Measurements from ENCODE around the gene CCL28. TPM values are rescaled to one million over a fixed set of nuclear protein-coding genes. Genes with fewer than 3 reads are reported as not detected.
"Not testable (repeated sequence)": the region's sequence is repeated elsewhere in the genome, so short reads cannot be mapped to it uniquely, and the experiment has no call there.

CCL28 gene, protein sequence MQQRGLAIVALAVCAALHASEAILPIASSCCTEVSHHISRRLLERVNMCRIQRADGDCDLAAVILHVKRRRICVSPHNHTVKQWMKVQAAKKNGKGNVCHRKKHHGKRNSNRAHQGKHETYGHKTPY
- total RNA-seq = 8.9 TPM

DNA sequence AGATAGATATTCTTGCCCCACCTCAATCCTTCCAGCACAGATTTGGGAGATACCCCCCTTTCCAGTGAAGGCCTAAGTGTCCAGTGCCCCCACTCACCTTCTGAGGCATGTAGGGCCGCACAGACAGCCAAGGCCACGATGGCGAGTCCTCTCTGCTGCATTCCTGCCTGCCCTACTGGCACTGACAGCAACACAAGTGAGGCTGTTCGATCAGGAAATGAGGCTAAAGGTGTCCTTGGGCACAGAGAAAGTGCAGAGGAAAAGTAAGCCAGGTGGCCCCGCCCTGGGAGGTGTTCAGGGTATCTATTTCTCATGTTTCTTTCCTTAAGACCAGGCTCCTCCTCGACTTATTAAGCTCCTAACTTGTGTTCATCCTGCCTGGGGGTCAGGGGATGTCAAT lies at the start of gene CCL28:
TSS of gene CCL28 (minus strand) at position 236 of the 400 bp plus-strand sequence. CDS start at position 161, 75 bp downstream.
- DNase-seq (ENCODE audit: low read depth in 2 of 3, low spot score in 2 of 3) = no peak

DNA sequence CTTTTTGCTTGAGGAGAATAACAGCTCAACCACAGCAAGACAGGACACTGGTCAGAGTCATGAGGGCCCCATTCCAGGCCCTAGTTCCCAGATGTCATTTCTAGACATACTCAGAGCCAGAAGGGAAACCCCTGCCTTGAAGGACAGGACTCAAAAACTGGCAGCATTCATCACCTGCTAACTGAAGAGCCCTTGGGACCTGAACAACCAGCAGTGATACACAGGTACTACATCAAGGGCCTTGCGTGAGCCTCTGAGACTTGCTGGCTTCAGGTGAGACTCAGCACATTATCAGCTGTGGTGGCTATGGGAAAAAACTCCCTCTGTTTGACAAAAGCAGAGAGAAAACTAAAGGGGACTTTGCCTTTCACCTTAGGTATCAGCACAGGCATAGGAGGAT lies 48.9 kb upstream of the CCL28 start:
- no peak for DNase-seq (ENCODE audit: low read depth in 2 of 3, low spot score in 2 of 3)

GRCh38 chr5:43456556-43456955 lies 44.4 kb upstream of the CCL28 start:
- DNase-seq (ENCODE audit: low read depth in 2 of 3, low spot score in 2 of 3) = no peak

- not testable (repeated sequence) for DNase-seq (ENCODE audit: low read depth in 2 of 3, low spot score in 2 of 3)
Measured at GRCh38 chr5:43441575-43441974, 29.4 kb upstream of the CCL28 start.

DNA sequence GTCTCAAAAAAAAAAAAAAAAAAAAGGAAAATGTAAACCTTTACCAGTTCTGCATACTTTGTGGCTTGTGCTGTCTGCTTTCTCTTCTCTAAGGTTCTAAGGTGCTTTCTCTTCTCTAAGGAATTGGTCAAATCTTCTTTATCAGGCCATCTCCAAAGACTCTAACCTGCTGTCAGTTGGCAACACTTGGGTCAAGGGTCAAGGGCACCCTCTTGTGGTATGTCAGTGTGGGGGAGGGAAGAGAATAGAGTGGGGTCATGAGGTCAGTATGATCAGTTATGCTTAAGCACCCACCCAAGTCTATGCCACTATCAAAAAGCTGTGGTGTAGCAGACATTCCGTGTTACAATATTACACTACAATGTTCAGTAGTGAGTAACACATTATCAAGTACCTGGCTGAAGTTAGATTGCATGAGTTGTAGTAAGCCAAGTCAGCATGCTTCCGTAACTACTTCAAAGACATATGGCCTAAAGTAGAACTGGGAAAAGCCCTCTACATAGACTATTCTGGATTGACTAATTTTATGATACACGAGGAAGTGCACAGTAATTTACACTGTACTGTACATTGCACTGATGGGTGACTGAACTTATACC lies 25.0 kb upstream of the CCL28 start:
- DNase-seq (ENCODE audit: low read depth in 2 of 3, low spot score in 2 of 3) = no peak

DNA sequence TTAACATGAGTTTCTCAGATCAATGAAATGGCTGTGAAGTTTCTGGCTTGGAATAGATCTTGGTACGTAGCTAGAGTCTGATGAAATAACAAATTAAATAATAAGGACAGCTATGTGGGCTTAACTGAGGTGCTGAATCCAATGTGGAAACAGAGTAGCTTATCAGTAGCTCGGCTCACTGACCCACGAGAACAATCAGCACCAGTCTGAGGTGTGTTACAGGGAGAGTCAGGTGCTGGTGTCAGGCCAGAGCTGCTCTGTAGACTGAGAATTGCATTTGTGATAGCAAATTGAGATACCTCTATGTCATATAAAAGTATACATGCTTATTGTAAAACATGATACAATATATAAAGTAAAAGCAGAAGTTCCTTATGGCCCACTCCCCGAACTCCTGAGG lies 21.2 kb upstream of the CCL28 start:
- no peak for DNase-seq (ENCODE audit: low read depth in 2 of 3, low spot score in 2 of 3)

DNA sequence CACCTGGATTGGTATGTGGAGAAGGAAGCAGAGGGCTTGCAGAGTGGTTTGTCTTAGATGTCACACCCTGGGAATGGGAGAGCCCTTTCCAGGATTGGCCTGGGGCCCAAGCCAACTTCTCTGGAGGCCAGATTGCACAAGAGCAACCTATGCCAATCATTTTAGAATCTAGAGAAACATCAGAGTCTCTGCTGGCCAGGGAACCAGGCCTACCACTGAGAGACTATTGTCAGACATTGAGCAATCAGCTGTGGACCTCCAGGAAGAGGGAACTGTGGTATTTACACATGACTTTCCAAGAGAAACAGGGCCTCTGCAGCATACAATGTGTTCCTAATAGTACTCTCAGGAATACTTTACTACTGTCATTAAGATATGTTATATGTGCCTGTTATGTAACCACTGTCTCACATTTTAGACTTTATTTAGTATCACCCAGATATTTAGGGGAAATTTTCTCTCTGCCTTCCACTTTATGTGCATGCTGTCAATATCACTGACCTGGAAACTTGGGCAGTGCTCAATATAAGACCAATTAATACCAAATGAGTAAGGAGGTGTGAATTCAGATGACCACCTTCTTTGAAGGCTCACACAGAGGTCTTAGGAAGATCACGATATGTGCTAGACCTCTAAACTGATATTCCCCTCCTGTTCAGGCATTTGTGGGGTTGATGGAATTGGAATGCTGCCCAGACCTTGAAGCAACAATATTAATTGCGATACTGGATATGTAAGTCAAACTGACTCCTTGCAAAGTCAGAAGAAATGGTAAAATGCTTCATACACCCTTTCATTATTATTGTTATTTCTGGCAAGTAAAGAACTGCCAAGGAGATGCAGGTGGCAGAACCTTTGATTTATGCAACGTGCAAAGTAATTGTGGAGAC lies 20.5 kb upstream of the CCL28 start:
- no peak for DNase-seq (ENCODE audit: low read depth in 2 of 3, low spot score in 2 of 3)

GRCh38 chr5:43429706-43430105 lies 17.5 kb upstream of the CCL28 start:
- DNase-seq (ENCODE audit: low read depth in 2 of 3, low spot score in 2 of 3) = no peak

DNA sequence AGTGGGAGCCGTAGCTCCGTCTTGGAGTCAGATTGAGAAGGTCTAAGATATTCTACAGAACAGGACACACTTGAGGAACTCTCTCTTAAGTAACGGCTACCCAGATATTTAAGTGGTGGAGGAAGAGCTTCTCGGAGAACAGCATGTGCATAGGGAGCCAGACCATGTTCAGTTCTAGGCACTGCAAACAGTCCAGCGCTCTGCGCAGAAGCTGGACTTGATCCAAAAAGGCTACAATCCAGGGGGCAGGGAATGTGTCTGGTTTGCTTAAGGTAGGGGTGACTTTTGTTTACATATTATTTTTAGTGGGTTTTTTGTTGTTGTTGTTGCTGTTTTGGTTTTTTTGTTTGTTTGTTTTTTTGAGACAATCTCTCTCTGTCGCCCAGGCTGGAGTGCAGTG lies 16.8 kb upstream of the CCL28 start:
- DNase-seq (ENCODE audit: low read depth in 2 of 3, low spot score in 2 of 3) = no peak

GRCh38 chr5:43427306-43427705 lies 15.1 kb upstream of the CCL28 start:
- no peak for DNase-seq (ENCODE audit: low read depth in 2 of 3, low spot score in 2 of 3)

- DNase-seq (ENCODE audit: low read depth in 2 of 3, low spot score in 2 of 3) = no peak
Measured at GRCh38 chr5:43425983-43426382, 13.8 kb upstream of the CCL28 start.

- not testable (repeated sequence) for DNase-seq (ENCODE audit: low read depth in 2 of 3, low spot score in 2 of 3)
Measured at GRCh38 chr5:43423086-43423485, 10.9 kb upstream of the CCL28 start.

- no peak for DNase-seq (ENCODE audit: low read depth in 2 of 3, low spot score in 2 of 3)
Measured at GRCh38 chr5:43422143-43422542, 10.0 kb upstream of the CCL28 start.

DNA sequence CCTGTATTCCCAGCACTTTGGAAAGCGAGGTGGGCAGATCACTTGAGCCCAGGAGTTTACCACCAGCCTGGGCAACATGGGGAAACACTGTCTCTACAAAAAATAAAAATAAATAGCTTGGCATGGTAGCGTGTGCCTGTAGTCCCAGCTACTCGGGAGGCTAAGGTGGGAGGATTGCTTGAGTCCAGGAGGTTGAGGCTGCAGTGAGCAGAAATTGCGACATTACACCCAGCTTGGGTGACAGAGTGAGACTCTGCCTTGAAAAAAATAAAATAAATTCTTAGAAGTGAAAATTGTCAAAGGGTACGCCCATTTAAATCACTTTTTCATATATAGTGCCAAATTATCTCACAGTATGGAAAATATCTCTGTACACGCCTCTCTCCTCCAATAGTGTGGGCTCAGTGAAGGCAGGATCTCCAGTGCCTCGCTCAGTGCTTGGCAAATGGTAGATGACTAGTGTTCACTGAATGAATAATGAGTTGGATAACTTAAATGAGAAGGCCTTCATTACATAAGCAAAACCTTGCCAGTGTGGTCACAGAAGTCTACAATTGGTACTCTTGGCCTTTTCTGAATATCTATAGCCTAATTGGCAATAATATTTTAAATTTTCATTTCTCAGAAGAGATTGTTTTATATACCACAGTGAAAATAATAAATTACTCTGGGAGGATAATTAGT lies 9.4 kb upstream of the CCL28 start:
- no peak for DNase-seq (ENCODE audit: low read depth in 2 of 3, low spot score in 2 of 3)

DNA sequence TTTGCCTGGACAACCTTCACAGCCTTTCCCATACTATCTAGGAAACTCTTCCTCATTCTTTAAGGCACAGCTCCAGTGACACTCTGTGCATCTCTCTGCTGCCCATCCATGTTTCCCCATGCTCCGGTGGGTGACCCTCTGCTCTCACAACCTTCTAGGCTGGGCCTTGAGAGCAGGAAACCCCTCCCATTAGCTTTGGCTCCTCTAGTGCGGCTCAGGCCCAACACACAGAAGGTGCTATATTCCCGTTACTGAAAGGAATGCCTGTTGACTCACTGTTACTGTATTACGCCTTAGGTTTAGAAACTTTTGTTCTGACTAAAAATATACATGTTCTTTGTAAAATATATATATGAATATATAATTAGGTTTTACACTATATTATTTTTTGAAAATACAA lies 8.1 kb upstream of the CCL28 start:
- DNase-seq (ENCODE audit: low read depth in 2 of 3, low spot score in 2 of 3) = no peak

DNA sequence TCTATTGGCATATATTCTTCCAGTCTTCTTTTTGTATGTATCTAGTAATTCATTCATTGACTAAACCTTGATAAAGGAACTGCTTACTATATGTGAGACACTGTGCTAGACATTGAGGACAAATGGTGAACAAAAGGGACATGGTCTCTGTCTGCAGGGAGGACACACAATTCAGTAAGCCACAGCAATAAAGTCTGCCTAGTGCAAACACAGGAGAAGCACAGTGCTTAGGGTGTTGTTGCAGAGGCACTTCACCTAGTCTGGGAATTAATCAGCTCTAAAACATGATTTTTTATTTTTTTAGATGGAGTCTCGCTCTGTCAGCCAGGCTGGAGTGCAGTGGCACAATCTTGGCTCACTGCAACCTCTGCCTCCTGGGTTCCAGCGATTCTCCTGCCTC lies 6.4 kb upstream of the CCL28 start:
- no peak for DNase-seq (ENCODE audit: low read depth in 2 of 3, low spot score in 2 of 3)

- DNase-seq (ENCODE audit: low read depth in 2 of 3, low spot score in 2 of 3) = no peak
Measured at GRCh38 chr5:43416803-43417394, 4.7 kb upstream of the CCL28 start.

GRCh38 chr5:43415935-43416802 lies 4.0 kb upstream of the CCL28 start:
- DNase-seq (ENCODE audit: low read depth in 2 of 3, low spot score in 2 of 3) = no peak

- no peak for DNase-seq (ENCODE audit: low read depth in 2 of 3, low spot score in 2 of 3)
Measured at GRCh38 chr5:43413966-43414365, 1.8 kb upstream of the CCL28 start.

GRCh38 chr5:43412644-43413043 lies 453 bp upstream of the CCL28 start:
- DNase-seq (ENCODE audit: low read depth in 2 of 3, low spot score in 2 of 3) = no peak
